ENCODE data around the gene TXK. TPM values are rescaled to one million over a fixed set of nuclear protein-coding genes. Genes with fewer than 3 reads are reported as not detected.
A peak's percentile ranks its signal among the peaks of the same experiment; 100 is the strongest.

The TXK gene
- total RNA-seq, 1 donor from 2014 or later = 0.50 TPM

GRCh38 chr4:48049483-48049882 is 84.6 kb downstream of the TXK start:
- no peak overlapping the region for H2AFZ ChIP-seq (ENCODE audit: low read depth, low read length)
- no peak overlapping the region for H3K9ac ChIP-seq (ENCODE audit: low read length)
- no peaks in the 10 kb centered on the region for H3K4me1 ChIP-seq (ENCODE audit: insufficient read depth, low read length)
- no peaks in the 10 kb centered on the region for H4K20me1 ChIP-seq (ENCODE audit: insufficient read depth, low read length)
- TF ChIP-seq CTCF (IDR thresholded peaks at IDR 0.05; ENCODE audit: insufficient read depth, low read depth, low read length) (no peak), EZH2 (IDR thresholded peaks at IDR 0.05; ENCODE audit: insufficient read depth, low read length) (no peak)
- FAIRE-seq = no peak
- H3K9me3 Mint-ChIP-seq (ENCODE audit: unreplicated experiment) = no peaks in the 10 kb centered on the region
- no peak for DNase-seq (ENCODE audit: low read depth)
- H3K27me3 ChIP-seq (ENCODE audit: insufficient read depth, low read length) = peaks cover 4% of the 10 kb centered on the region
- H3K79me2 ChIP-seq (ENCODE audit: insufficient read depth, low read length) = no peaks in the 10 kb centered on the region
- H3K36me3 Mint-ChIP-seq (ENCODE audit: low read depth, unreplicated experiment) = no peaks in the 10 kb centered on the region
- H3K4me3 ChIP-seq (ENCODE audit: insufficient read depth, low read depth, low read length) = no peak overlapping the region
- no peaks in the 10 kb centered on the region for H3K36me3 ChIP-seq (ENCODE audit: insufficient read depth, low read length)
- no peaks in the 10 kb centered on the region for H3K4me1 Mint-ChIP-seq (ENCODE audit: low read depth, unreplicated experiment)
- no peaks in the 10 kb centered on the region for H3K9me3 ChIP-seq (ENCODE audit: insufficient read depth, low read depth, low read length)
- peak overlapping the region; percentile 35 for H3K27ac Mint-ChIP-seq (ENCODE audit: unreplicated experiment)
- H3K4me2 ChIP-seq (ENCODE audit: low read length) = no peak overlapping the region
- no peak overlapping the region for H3K27ac ChIP-seq (ENCODE audit: low read depth, low read length)
- H3K27me3 Mint-ChIP-seq (ENCODE audit: low read depth, unreplicated experiment) = peaks cover 5% of the 10 kb centered on the region
- H3K4me3 Mint-ChIP-seq (ENCODE audit: unreplicated experiment) = no peak overlapping the region

GRCh38 chr4:48047896-48048295 is 86.2 kb downstream of the TXK start:
- Mint-ChIP-seq H3K36me3 (ENCODE audit: low read depth, unreplicated experiment) (no peaks in the 10 kb centered on the region), H3K4me1 (ENCODE audit: low read depth, unreplicated experiment) (no peaks in the 10 kb centered on the region), H3K27me3 (ENCODE audit: low read depth, unreplicated experiment) (peaks cover 5% of the 10 kb centered on the region), H3K9me3 (ENCODE audit: unreplicated experiment) (no peaks in the 10 kb centered on the region), H3K27ac (ENCODE audit: unreplicated experiment) (no peak overlapping the region), H3K4me3 (ENCODE audit: unreplicated experiment) (no peak overlapping the region)
- Histone ChIP-seq H3K27ac (ENCODE audit: low read depth, low read length) (no peak overlapping the region), H3K9me3 (ENCODE audit: insufficient read depth, low read depth, low read length) (no peaks in the 10 kb centered on the region), H3K36me3 (ENCODE audit: insufficient read depth, low read length) (no peaks in the 10 kb centered on the region), H3K9ac (ENCODE audit: low read length) (no peak overlapping the region), H3K4me2 (ENCODE audit: low read length) (no peak overlapping the region), H3K79me2 (ENCODE audit: insufficient read depth, low read length) (no peaks in the 10 kb centered on the region), H3K4me1 (ENCODE audit: insufficient read depth, low read length) (no peaks in the 10 kb centered on the region), H2AFZ (ENCODE audit: low read depth, low read length) (no peak overlapping the region), H3K27me3 (ENCODE audit: insufficient read depth, low read length) (peaks cover 8% of the 10 kb centered on the region), H3K4me3 (ENCODE audit: insufficient read depth, low read depth, low read length) (no peak overlapping the region), H4K20me1 (ENCODE audit: insufficient read depth, low read length) (no peaks in the 10 kb centered on the region)
- TF ChIP-seq CTCF (IDR thresholded peaks at IDR 0.05; ENCODE audit: insufficient read depth, low read depth, low read length) = no peak
- no peak for TF ChIP-seq EZH2 (IDR thresholded peaks at IDR 0.05; ENCODE audit: insufficient read depth, low read length)
- DNase-seq (ENCODE audit: low read depth) (no peak), FAIRE-seq (no peak)

GRCh38 chr4:48047421-48047844 is 86.6 kb downstream of the TXK start:
- no peak overlapping the region for H3K27ac Mint-ChIP-seq (ENCODE audit: unreplicated experiment)
- H3K9me3 ChIP-seq (ENCODE audit: insufficient read depth, low read depth, low read length) = no peaks in the 10 kb centered on the region
- H3K36me3 ChIP-seq (ENCODE audit: insufficient read depth, low read length) = no peaks in the 10 kb centered on the region
- H3K4me1 ChIP-seq (ENCODE audit: insufficient read depth, low read length) = no peaks in the 10 kb centered on the region
- H3K4me1 Mint-ChIP-seq (ENCODE audit: low read depth, unreplicated experiment) = peaks cover 1% of the 10 kb centered on the region
- H3K27me3 ChIP-seq (ENCODE audit: insufficient read depth, low read length) = peaks cover 8% of the 10 kb centered on the region
- H3K79me2 ChIP-seq (ENCODE audit: insufficient read depth, low read length) = no peaks in the 10 kb centered on the region
- H3K9me3 Mint-ChIP-seq (ENCODE audit: unreplicated experiment) = no peaks in the 10 kb centered on the region
- DNase-seq (ENCODE audit: low read depth) (no peak), FAIRE-seq (no peak)
- H3K27me3 Mint-ChIP-seq (ENCODE audit: low read depth, unreplicated experiment) = peaks cover 5% of the 10 kb centered on the region
- H3K36me3 Mint-ChIP-seq (ENCODE audit: low read depth, unreplicated experiment) = no peaks in the 10 kb centered on the region
- H4K20me1 ChIP-seq (ENCODE audit: insufficient read depth, low read length) = no peaks in the 10 kb centered on the region
- no peak overlapping the region for H2AFZ ChIP-seq (ENCODE audit: low read depth, low read length)
- H3K4me2 ChIP-seq (ENCODE audit: low read length) = no peak overlapping the region
- TF ChIP-seq EZH2 (IDR thresholded peaks at IDR 0.05; ENCODE audit: insufficient read depth, low read length) (no peak), CTCF (IDR thresholded peaks at IDR 0.05; ENCODE audit: insufficient read depth, low read depth, low read length) (no peak)
- H3K4me3 ChIP-seq (ENCODE audit: insufficient read depth, low read depth, low read length) = no peak overlapping the region
- H3K4me3 Mint-ChIP-seq (ENCODE audit: unreplicated experiment) = no peak overlapping the region
- H3K27ac ChIP-seq (ENCODE audit: low read depth, low read length) = no peak overlapping the region
- H3K9ac ChIP-seq (ENCODE audit: low read length) = no peak overlapping the region

Measured in astrocyte (in vitro differentiated cells and primary cell).